Vagina (tissue), 2 donors: Measurements from ENCODE around the gene NAA10. TPM values are rescaled to one million over a fixed set of nuclear protein-coding genes. Genes with fewer than 3 reads are reported as not detected.

ENCODE experiments used
- DNase-seq, 2 donors: peaks; one replicate each; pipeline ENCODE4 v3.0.0-alpha.2; 2017; ENCODE audit errors: extremely low spot score in 2 of 2
- H3K27ac ChIP-seq: fragments of 200-600 bp; sonication (generic); one replicate; pipeline ENCODE4 v1.5.1; 2019
- H3K27me3 ChIP-seq: fragments of 200-600 bp; sonication (generic); one replicate; pipeline ENCODE4 v1.5.1; 2019
- H3K36me3 ChIP-seq, 2 donors: fragments of 200-600 bp; sonication (generic); one replicate each; pipeline ENCODE4 v1.5.1; 2017 to 2019
- H3K4me1 ChIP-seq: fragments of 200-600 bp; sonication (generic); one replicate; pipeline ENCODE4 v1.5.1; 2019
- H3K4me3 ChIP-seq, 2 donors: fragments of 200-600 bp; sonication (generic); 1 replicate in 1 of 2; 2 replicates in 1 of 2; pipeline ENCODE4 v1.5.1; 2016 to 2019
- H3K9me3 ChIP-seq: fragments of 200-600 bp; sonication (generic); one replicate; pipeline ENCODE4 v1.5.1; 2019
- POLR2A ChIP-seq, 2 donors: fragments of 450-650 bp; IDR thresholded peaks; one replicate each; pipeline ENCODE4 v1.6.1; 2017; ENCODE audit warnings: antibody characterized with exemption in 2 of 2, mild to moderate bottlenecking in 2 of 2, moderate library complexity in 2 of 2
- POLR2AphosphoS5 ChIP-seq, 2 donors: sonication (generic); formaldehyde crosslinking; IDR thresholded peaks; one replicate each; pipeline ENCODE4 v1.9.0; 2017; ENCODE audit warnings: antibody characterized with exemption in 2 of 2, mild to moderate bottlenecking in 2 of 2, low read depth in 1 of 2; ENCODE audit not compliant: insufficient read depth in 1 of 2
- intact Hi-C: fragments of 100-400 bp; cut with DNase I; formaldehyde crosslinking; loops from one replicate; pipeline ENCODE4 v1.15.1; 2023
- total RNA-seq: library from RNA; depleted of rRNA; stranded (reverse); fragments of >200 nt; gene quantifications from one replicate; pipeline ENCODE4 v1.2.3, GENCODE V29; 2016
- TF ChIP-seq, protein P1 (sequence below), 3 experiments: fragments of 450-650 bp in 2 of 3; fragments of 200-600 bp in 1 of 3; sonication (generic) in 1 of 3; IDR thresholded peaks; one replicate each; pipeline ENCODE4 v1.5.1; 2017 to 2019; ENCODE audit warnings: antibody characterized with exemption in 3 of 3, mild to moderate bottlenecking in 2 of 3, moderate library complexity in 2 of 3

NAA10 gene
- total RNA-seq, 1 donor from 2014 or later = 66.8 TPM

DNA sequence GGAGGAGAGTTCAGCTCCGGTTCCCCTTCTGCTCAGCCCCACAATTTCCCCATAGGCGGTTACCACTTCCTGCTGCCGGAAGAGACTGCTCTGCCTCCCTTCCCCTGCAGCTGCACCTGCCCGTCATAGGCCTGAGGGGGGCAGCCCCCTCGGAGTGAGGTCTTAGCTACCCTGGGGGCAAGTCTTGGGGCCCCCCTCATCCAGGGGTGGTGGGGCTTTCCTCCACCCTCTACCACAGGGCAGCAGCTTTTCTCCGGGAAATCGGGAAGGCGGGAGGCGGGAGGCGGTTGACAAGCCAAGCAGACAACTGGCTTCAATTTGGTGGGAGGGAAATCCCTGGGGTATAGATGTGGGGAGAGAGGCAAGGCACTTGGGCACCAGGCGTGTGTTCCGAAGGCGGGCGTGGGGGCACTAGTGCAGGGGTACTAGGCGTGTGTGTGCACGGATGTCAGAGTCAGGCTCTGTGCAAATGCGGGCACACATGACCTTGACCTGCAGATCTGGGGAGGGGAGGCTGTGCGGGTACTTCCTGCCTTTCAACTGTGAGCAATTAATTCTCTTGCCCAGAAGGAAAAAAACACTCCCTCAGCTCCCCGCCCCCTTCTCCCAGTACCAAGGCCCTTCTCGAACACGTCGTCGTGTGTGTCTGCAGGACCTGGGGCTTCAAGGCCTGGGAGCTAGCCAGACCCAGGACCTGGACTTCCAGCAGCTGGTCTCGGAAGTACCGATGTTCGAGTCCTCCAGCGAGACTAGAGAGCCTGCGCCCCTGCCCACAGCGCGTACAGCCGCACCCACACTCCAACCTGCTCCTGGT is 7.8 kb downstream of the NAA10 start:
- H3K36me3 ChIP-seq = no peaks in the 10 kb centered on the region
- no peaks in the 10 kb centered on the region for H3K27me3 ChIP-seq
- peak overlapping the region; percentile 57 to 64 for H3K4me3 ChIP-seq
- peak in 1 of 2 donors; percentile 24 for TF ChIP-seq POLR2AphosphoS5 (IDR thresholded peaks at IDR 0.05; ENCODE audit: insufficient read depth in 1 of 2, low read depth in 1 of 2)
- no peak for TF ChIP-seq POLR2A (IDR thresholded peaks at IDR 0.05)
- TF ChIP-seq, protein P1, sequence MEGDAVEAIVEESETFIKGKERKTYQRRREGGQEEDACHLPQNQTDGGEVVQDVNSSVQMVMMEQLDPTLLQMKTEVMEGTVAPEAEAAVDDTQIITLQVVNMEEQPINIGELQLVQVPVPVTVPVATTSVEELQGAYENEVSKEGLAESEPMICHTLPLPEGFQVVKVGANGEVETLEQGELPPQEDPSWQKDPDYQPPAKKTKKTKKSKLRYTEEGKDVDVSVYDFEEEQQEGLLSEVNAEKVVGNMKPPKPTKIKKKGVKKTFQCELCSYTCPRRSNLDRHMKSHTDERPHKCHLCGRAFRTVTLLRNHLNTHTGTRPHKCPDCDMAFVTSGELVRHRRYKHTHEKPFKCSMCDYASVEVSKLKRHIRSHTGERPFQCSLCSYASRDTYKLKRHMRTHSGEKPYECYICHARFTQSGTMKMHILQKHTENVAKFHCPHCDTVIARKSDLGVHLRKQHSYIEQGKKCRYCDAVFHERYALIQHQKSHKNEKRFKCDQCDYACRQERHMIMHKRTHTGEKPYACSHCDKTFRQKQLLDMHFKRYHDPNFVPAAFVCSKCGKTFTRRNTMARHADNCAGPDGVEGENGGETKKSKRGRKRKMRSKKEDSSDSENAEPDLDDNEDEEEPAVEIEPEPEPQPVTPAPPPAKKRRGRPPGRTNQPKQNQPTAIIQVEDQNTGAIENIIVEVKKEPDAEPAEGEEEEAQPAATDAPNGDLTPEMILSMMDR (IDR thresholded peaks at IDR 0.05) = no peak
- H3K9me3 ChIP-seq = no peaks in the 10 kb centered on the region
- H3K27ac ChIP-seq = peak overlapping the region; percentile 90
- DNase-seq = no peak
- intact Hi-C loops = loop anchor here (10.0 kb wide), 1 partner anchor 142 kb away; the partner anchor contains the start of gene SRPK3
- H3K4me1 ChIP-seq = peaks cover 42% of the 10 kb centered on the region

DNA sequence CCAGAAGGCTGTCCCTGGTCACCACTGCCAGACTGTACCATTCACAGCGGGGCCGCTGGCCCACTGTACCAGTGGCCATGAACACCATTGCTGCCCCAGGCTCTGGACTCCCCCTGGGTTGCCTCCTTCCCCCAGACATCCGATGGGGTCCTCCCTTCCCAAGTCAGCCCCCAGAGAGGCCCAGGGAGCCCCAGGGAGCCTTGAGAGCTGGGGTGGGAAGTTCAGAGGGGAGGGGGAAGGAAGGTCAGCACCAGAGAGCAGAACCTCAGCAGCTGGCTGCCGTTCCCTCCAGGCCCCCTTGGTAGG is 8.3 kb downstream of the NAA10 start:
- Histone ChIP-seq H3K27me3 (no peaks in the 10 kb centered on the region), H3K36me3 (no peaks in the 10 kb centered on the region), H3K27ac (peak overlapping the region; percentile 90), H3K9me3 (no peaks in the 10 kb centered on the region), H3K4me1 (peaks cover 48% of the 10 kb centered on the region), H3K4me3 (peak overlapping the region; percentile 24 to 57)
- TF ChIP-seq POLR2A (IDR thresholded peaks at IDR 0.05) = no peak
- TF ChIP-seq, protein P1 (IDR thresholded peaks at IDR 0.05) = no peak
- TF ChIP-seq POLR2AphosphoS5 (IDR thresholded peaks at IDR 0.05; ENCODE audit: insufficient read depth in 1 of 2, low read depth in 1 of 2) = no peak
- intact Hi-C loops = loop anchor here (10.0 kb wide), 1 partner anchor 142 kb away; the partner anchor contains the start of gene SRPK3
- no peak for DNase-seq

DNA sequence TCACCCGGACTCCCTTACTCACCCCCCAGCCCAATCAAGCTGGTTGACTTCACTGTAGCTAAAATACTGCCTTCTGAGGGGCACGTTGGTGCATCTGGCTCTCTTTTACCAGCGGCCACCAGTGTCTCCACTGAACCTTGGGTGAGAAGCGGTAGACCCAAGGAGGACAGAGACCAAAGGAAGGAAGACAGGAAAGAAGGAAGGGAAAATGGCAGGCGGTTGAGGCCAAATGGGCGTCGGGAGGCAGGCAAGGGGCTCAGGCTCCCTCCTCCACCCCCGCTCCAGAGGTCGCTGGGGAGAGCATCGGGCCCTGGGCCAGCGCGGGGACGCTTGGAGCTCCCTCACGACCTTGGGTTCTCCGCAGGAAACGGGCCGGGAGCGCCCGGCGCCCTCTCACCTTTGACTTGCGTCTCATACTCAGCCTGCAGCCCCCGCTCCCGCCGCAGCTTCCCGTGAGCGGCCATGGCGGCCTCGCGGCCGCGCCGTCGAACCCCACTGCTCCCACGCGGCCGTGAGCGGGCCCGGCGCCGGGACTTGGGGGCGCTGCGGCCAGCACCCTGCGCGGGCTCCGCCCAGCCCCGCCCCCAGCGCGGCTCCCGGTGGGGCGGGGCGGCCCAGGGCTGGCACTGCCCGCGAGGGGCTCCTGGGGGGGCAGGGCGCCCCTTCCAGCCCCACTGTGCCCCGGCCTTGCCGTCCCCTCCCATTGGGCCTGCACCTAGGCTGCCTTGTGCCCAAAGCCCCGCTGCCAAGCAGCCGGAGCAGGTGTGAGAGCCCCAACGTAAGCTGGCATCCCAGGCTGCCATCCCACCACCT is 8.9 kb downstream of the NAA10 start, which contains the start of gene ARHGAP4:
ARHGAP4 (minus strand) TSS at position 526 of the 813 bp plus-strand sequence; CDS start at position 464, 62 bp downstream.
- Histone ChIP-seq H3K4me1 (peaks cover 53% of the 10 kb centered on the region), H3K4me3 (peak within 1 kb of the TSS; percentile 57 to 64), H3K27me3 (no peaks in the 10 kb centered on the region), H3K9me3 (no peaks in the 10 kb centered on the region), H3K36me3 (no peaks in the 10 kb centered on the region), H3K27ac (peak within 1 kb of the TSS; percentile 90)
- no peak for DNase-seq
- intact Hi-C loops = loop anchor here (10.0 kb wide), 1 partner anchor 141 kb away; the partner anchor contains the start of gene SRPK3
- TF ChIP-seq POLR2AphosphoS5 (IDR thresholded peaks at IDR 0.05; ENCODE audit: insufficient read depth in 1 of 2, low read depth in 1 of 2) = no peak
- TF ChIP-seq POLR2A (IDR thresholded peaks at IDR 0.05) = no peak
- TF ChIP-seq, protein P1 (IDR thresholded peaks at IDR 0.05) = no peak

DNA sequence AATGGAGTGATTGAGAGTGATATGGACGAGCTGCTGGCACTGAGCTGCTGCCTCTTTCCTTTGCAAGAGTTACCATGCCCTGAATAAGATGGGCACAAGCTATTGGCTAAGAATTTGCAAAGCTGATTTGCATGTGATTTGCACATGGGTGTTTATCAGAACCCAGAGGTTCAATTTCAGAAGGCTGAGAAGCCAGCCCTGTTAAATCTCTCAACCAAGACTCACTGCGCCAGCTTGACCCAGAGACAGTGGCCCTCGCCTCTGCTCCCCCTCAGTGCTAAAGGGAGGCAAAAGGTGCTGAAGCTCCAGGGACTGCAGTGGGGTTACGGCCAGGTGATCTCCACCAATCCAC is 9.5 kb downstream of the NAA10 start:
- no peak for DNase-seq
- no peaks in the 10 kb centered on the region for H3K9me3 ChIP-seq
- H3K4me1 ChIP-seq = peaks cover 56% of the 10 kb centered on the region
- no peaks in the 10 kb centered on the region for H3K27me3 ChIP-seq
- TF ChIP-seq POLR2AphosphoS5 (IDR thresholded peaks at IDR 0.05; ENCODE audit: insufficient read depth in 1 of 2, low read depth in 1 of 2) = no peak
- TF ChIP-seq, protein P1 (IDR thresholded peaks at IDR 0.05) = no peak
- no peak for TF ChIP-seq POLR2A (IDR thresholded peaks at IDR 0.05)
- H3K36me3 ChIP-seq = no peaks in the 10 kb centered on the region
- H3K27ac ChIP-seq = no peak overlapping the region
- peak overlapping the region in 1 of 2 donors; percentile 24 for H3K4me3 ChIP-seq
- intact Hi-C loops = loop anchor here (10.0 kb wide), 1 partner anchor 141 kb away; the partner anchor contains the start of gene SRPK3
